Ishikawa (cell line): ENCODE data around the gene PTGES2.

Source experiments
- CEBPB ChIP-seq: IDR thresholded peaks from 2 replicates; pipeline ENCODE4 v1.6.1; 2012
- CREB1 ChIP-seq: IDR thresholded peaks from 2 replicates; pipeline ENCODE4 v1.6.1; 2012; ENCODE audit warnings: low read depth
- EGR1 ChIP-seq: IDR thresholded peaks from 2 replicates; pipeline ENCODE4 v1.6.1; 2012
- EP300 ChIP-seq: IDR thresholded peaks from 2 replicates; pipeline ENCODE4 v1.6.1; 2012; ENCODE audit warnings: borderline replicate concordance
- FOXM1 ChIP-seq: IDR thresholded peaks from 2 replicates; pipeline ENCODE4 v1.6.1; 2012; ENCODE audit warnings: low read depth, borderline replicate concordance
- MAX ChIP-seq: IDR thresholded peaks from 2 replicates; pipeline ENCODE4 v1.6.1; 2012
- NFIC ChIP-seq: IDR thresholded peaks from 2 replicates; pipeline ENCODE4 v1.6.1; 2012
- RAD21 ChIP-seq: IDR thresholded peaks from 2 replicates; pipeline ENCODE4 v1.6.1; 2012; ENCODE audit warnings: low read depth
- REST ChIP-seq: IDR thresholded peaks from 2 replicates; pipeline ENCODE4 v1.6.1; 2012; ENCODE audit warnings: low read depth, mild to moderate bottlenecking
- TAF1 ChIP-seq: IDR thresholded peaks from 2 replicates; pipeline ENCODE4 v1.6.1; 2012; ENCODE audit warnings: low read depth, mild to moderate bottlenecking
- TCF12 ChIP-seq: IDR thresholded peaks from 2 replicates; pipeline ENCODE4 v1.6.1; 2012; ENCODE audit warnings: low read depth
- TEAD4 ChIP-seq: IDR thresholded peaks from 2 replicates; pipeline ENCODE4 v1.6.1; 2012
- USF1 ChIP-seq: IDR thresholded peaks from 2 replicates; pipeline ENCODE4 v1.6.1; 2012
- YY1 ChIP-seq: IDR thresholded peaks from 2 replicates; pipeline ENCODE4 v1.6.1; 2012; ENCODE audit warnings: low read depth
- ZBTB7A ChIP-seq: IDR thresholded peaks from 2 replicates; pipeline ENCODE4 v1.6.1; 2012; ENCODE audit warnings: low read depth

The PTGES2 gene

GRCh38 chr9:128077847-128078503 lies 49.6 kb downstream of the PTGES2 start:
- TF ChIP-seq EP300 (no peak), USF1 (no peak), YY1 (no peak), MAX (no peak), FOXM1 (no peak), RAD21 (no peak), REST (no peak), CEBPB (no peak), TCF12 (no peak), TAF1 (no peak), EGR1 (no peak), CREB1 (no peak), ZBTB7A (no peak), NFIC (no peak), TEAD4 (no peak)

- TF ChIP-seq TEAD4 (no peak), REST (no peak), CEBPB (peak; percentile 29; the same call in 1 of the 2 replicates)
Measured at GRCh38 chr9:128073253-128073886, 54.2 kb downstream of the PTGES2 start.

- TF ChIP-seq NFIC (peak; percentile 85), USF1 (peak; percentile 81), TEAD4 (no peak), MAX (no peak), FOXM1 (peak; percentile 59; the same call in 1 of the 2 replicates)
Measured at GRCh38 chr9:128072144-128073021, 55.1 kb downstream of the PTGES2 start.

- no peak for TF ChIP-seq USF1
- TF ChIP-seq RAD21: no peak
- TF ChIP-seq CEBPB: no peak
- no peak for TF ChIP-seq NFIC
- no peak for TF ChIP-seq EGR1
- TF ChIP-seq FOXM1: no peak
- no peak for TF ChIP-seq TEAD4
- TF ChIP-seq ZBTB7A: no peak
- no peak for TF ChIP-seq MAX
- TF ChIP-seq TAF1: no peak
- no peak for TF ChIP-seq YY1
- no peak for TF ChIP-seq REST
Measured at GRCh38 chr9:128070874-128071273, 56.7 kb downstream of the PTGES2 start.
